ENCODE measurements around the gene SPAG17.

DNA sequence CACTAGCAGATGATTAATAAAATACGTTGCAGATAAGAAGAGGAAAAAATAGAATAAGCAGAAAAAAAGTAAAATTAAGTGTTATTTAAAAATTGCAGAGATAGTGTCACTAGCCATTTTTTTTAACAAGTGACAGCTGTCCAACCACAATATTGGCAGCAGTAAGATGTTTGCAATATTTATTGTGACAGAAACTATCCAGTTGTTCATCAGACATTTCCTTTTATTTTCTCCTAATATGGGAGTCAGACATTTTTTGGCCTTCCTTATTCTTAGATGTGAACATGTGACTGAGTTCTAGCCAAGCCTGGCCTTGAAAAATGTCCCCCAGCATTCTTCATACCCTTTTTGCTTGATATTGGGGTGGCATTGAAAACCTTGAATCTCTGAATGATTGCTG lies 3.4 kb upstream of the SPAG17 start:
- TF ChIP-seq, protein P1, sequence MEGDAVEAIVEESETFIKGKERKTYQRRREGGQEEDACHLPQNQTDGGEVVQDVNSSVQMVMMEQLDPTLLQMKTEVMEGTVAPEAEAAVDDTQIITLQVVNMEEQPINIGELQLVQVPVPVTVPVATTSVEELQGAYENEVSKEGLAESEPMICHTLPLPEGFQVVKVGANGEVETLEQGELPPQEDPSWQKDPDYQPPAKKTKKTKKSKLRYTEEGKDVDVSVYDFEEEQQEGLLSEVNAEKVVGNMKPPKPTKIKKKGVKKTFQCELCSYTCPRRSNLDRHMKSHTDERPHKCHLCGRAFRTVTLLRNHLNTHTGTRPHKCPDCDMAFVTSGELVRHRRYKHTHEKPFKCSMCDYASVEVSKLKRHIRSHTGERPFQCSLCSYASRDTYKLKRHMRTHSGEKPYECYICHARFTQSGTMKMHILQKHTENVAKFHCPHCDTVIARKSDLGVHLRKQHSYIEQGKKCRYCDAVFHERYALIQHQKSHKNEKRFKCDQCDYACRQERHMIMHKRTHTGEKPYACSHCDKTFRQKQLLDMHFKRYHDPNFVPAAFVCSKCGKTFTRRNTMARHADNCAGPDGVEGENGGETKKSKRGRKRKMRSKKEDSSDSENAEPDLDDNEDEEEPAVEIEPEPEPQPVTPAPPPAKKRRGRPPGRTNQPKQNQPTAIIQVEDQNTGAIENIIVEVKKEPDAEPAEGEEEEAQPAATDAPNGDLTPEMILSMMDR (IDR thresholded peaks at IDR 0.05; ENCODE audit: low read depth, low read length, poor library complexity, severe bottlenecking) = no peak
- no peak for TF ChIP-seq EZH2phosphoT487 (IDR thresholded peaks at IDR 0.05; ENCODE audit: borderline replicate concordance, low read length)

All from DOHH2 (cell line).